GM12878 (cell line): ENCODE data around the gene PCK2. TPM values are rescaled to one million over a fixed set of nuclear protein-coding genes. Genes with fewer than 3 reads are reported as not detected.
A peak's percentile ranks its signal among the peaks of the same experiment; 100 is the strongest.

Experiments
- ATAC-seq: fragments of 200-7000 bp; cut with Tn5 transposase; 3 replicates; pipeline ENCODE4 v1.9.1; 2020; ENCODE audit warnings: mild to moderate bottlenecking, moderate library complexity
- BruUV-seq: library from RNA; stranded (reverse); fragments of 400-500 nt; replicated peaks from 2 replicates; lab custom pipeline; 2021; lab: Mats Ljungman, UMichigan
- CTCF ChIA-PET: fragments of 300-600 bp; sonication (Branson Sonifier 250); formaldehyde crosslinking; extraction: SDS; loops from one replicate; lab custom pipeline; 2021; ENCODE audit warnings: inconsistent platforms; lab: Yijun Ruan, JAX
- POLR2A ChIA-PET: fragments of 350-600 bp; formaldehyde crosslinking; extraction: SDS; loops from one replicate; lab custom pipeline; 2021; ENCODE audit warnings: inconsistent platforms; lab: Charles Lee
- RAD21 ChIA-PET: fragments of 300-600 bp; sonication (Branson Sonifier 250); formaldehyde crosslinking; loops from one replicate; lab custom pipeline; 2023; ENCODE audit warnings: antibody characterized with exemption; ENCODE audit not compliant: unreplicated experiment; lab: Charles Lee
- SMC1A ChIA-PET: fragments of 300-600 bp; sonication (Branson Sonifier 250); formaldehyde crosslinking; loops from one replicate; lab custom pipeline; 2023; ENCODE audit not compliant: unreplicated experiment, uncharacterized antibody; lab: Charles Lee
- DNase-seq: peaks from one replicate; pipeline ENCODE4 v3.0.0-alpha.2; 2011; ENCODE audit warnings: low read depth, low spot score
- FAIRE-seq: peaks from 3 replicates; lab custom pipeline; 2011; peaks lifted over from hg19 to GRCh38; lab: Jason Lieb, UNC
- H2AFZ ChIP-seq: 2 replicates; pipeline ENCODE4 v1.6.0; 2011; ENCODE audit warnings: low read depth, low read length, control low read depth; ENCODE audit not compliant: control insufficient read depth
- H3K27ac ChIP-seq: 2 replicates; pipeline ENCODE4 v1.5.1; 2011; ENCODE audit warnings: control low read depth; ENCODE audit not compliant: control insufficient read depth, insufficient read depth
- H3K27me3 ChIP-seq, 2 experiments: replicated peaks in 1 of 2; 2 replicates each; pipeline versions ENCODE4 v1.6.0 to v1.6.1; 2011; ENCODE audit warnings: low read length in 1 of 2; ENCODE audit not compliant: control insufficient read depth in 2 of 2, insufficient read depth in 2 of 2
- H3K36me3 ChIP-seq, 2 experiments: 2 replicates each; pipeline ENCODE4 v1.5.1; 2011; ENCODE audit warnings: low read length in 1 of 2; ENCODE audit not compliant: control insufficient read depth in 2 of 2, insufficient read depth in 2 of 2
- H3K4me1 ChIP-seq: 2 replicates; pipeline ENCODE4 v1.6.1; 2011; ENCODE audit warnings: mild to moderate bottlenecking, low read length, moderate library complexity, mixed read lengths; ENCODE audit not compliant: control insufficient read depth, insufficient read depth
- H3K4me2 ChIP-seq: 2 replicates; pipeline ENCODE4 v1.6.0; 2011; ENCODE audit warnings: control low read depth; ENCODE audit not compliant: control insufficient read depth, insufficient read depth
- H3K4me3 ChIP-seq: fragments of 200-600 bp; sonication (generic); 2 replicates; pipeline ENCODE4 v1.5.1; 2016
- H3K79me2 ChIP-seq: 2 replicates; pipeline ENCODE4 v1.6.0; 2011; ENCODE audit warnings: low read length; ENCODE audit not compliant: control insufficient read depth, insufficient read depth
- H3K9ac ChIP-seq: 2 replicates; pipeline ENCODE4 v1.8.0; 2011; ENCODE audit warnings: low read length, control low read depth, mixed read lengths; ENCODE audit not compliant: control insufficient read depth, insufficient read depth
- H3K9me3 ChIP-seq: replicated peaks from 3 replicates; pipeline ENCODE4 v1.5.1; 2011; ENCODE audit warnings: mild to moderate bottlenecking, low read length; ENCODE audit not compliant: control insufficient read depth, insufficient read depth
- H4K20me1 ChIP-seq: 2 replicates; pipeline ENCODE4 v1.6.0; 2011; ENCODE audit not compliant: control insufficient read depth, insufficient read depth
- KAT2A ChIP-seq: conservative IDR thresholded peaks from 2 replicates; pipeline ENCODE4 v1.6.1; 2011; ENCODE audit warnings: low read depth, low read length; ENCODE audit not compliant: control insufficient read depth
- KDM1A ChIP-seq: fragments of 200-600 bp; sonication (generic); IDR thresholded peaks from 2 replicates; pipeline ENCODE4 v1.6.1; 2016; ENCODE audit warnings: borderline replicate concordance
- RCOR1 ChIP-seq: conservative IDR thresholded peaks from 2 replicates; pipeline ENCODE4 v1.6.1; 2012; ENCODE audit warnings: low read depth, low read length, improper control_type of control experiment
- SIX5 ChIP-seq: IDR thresholded peaks from 2 replicates; pipeline ENCODE4 v1.6.1; 2011; ENCODE audit warnings: mild to moderate bottlenecking, low read depth, low read length, moderate library complexity; ENCODE audit not compliant: severe bottlenecking
- SMAD1 ChIP-seq: fragments of 450-650 bp; IDR thresholded peaks from 2 replicates; pipeline ENCODE4 v1.6.1; 2018; ENCODE audit warnings: mild to moderate bottlenecking, low read depth; ENCODE audit not compliant: partially characterized antibody
- SMAD5 ChIP-seq: IDR thresholded peaks from 2 replicates; pipeline ENCODE4 v1.6.1; 2016; ENCODE audit warnings: antibody characterized with exemption, low read depth
- SMARCA5 ChIP-seq: fragments of 450-650 bp; IDR thresholded peaks from 2 replicates; pipeline ENCODE4 v1.6.1; 2017; ENCODE audit warnings: mild to moderate bottlenecking
- SP1 ChIP-seq: IDR thresholded peaks from one replicate; pipeline ENCODE4 v1.6.1; 2011; ENCODE audit warnings: low read depth, low read length
- SREBF2 ChIP-seq: IDR thresholded peaks from 2 replicates; pipeline ENCODE4 v1.6.1; 2012; ENCODE audit warnings: mild to moderate bottlenecking, low read length
- SUZ12 ChIP-seq: fragments of 200-600 bp; sonication (generic); IDR thresholded peaks from one replicate; pipeline ENCODE4 v1.6.1; 2018; ENCODE audit warnings: antibody characterized with exemption, mild to moderate bottlenecking; ENCODE audit not compliant: unreplicated experiment
- TAF1 ChIP-seq: IDR thresholded peaks from 2 replicates; pipeline ENCODE4 v1.6.1; 2011; ENCODE audit warnings: mild to moderate bottlenecking, low read depth, low read length, borderline replicate concordance
- ZNF24 ChIP-seq: fragments of 450-650 bp; IDR thresholded peaks from 2 replicates; pipeline ENCODE4 v1.6.1; 2017; ENCODE audit warnings: antibody characterized with exemption, mild to moderate bottlenecking
- WGBS: methylation state at CpG from one replicate; pipeline ENCODE4 v1.1.6; 2016; ENCODE audit warnings: low lambda C conversion rate; ENCODE audit not compliant: insufficient replicate concordance, insufficient coverage; ENCODE audit errors: missing lambda C conversion rate; 5-methylcytosine and 5-hydroxymethylcytosine counted together
- in situ Hi-C: fragments of 300-500 bp; cut with MboI; formaldehyde crosslinking; loops from 9 replicates; pipeline ENCODE4 v1.14.3; 2018; ENCODE audit warnings: mixed read lengths
- intact Hi-C: fragments of 100-400 bp; cut with micrococcal nuclease; formaldehyde crosslinking; loops from one replicate; pipeline ENCODE4 v1.14.2; 2022; ENCODE audit not compliant: unreplicated experiment
- polyA plus RNA-seq, 11 experiments: library from polyadenylated mRNA; depleted of rRNA in 4 of 11; unstranded in 6 of 11; stranded (reverse) in 5 of 11; fragments of >200 nt; fragmentation: Nextera tagmentation in 4 of 11; fragmentation: Illumina TruSeq in 1 of 11; extraction: Ambion mirVana in 4 of 11; extraction: Trizol in 1 of 11; gene quantifications; 1 replicate in 1 of 11; 2 replicates in 10 of 11; pipeline versions ENCODE4 v1.2.1 to v1.2.3, GENCODE V29; 2011 to 2016; ENCODE audit warnings: inconsistent platforms in 2 of 11, missing spikeins in 2 of 11, low read depth in 1 of 11
- total RNA-seq, 4 experiments: library from RNA; depleted of rRNA in 3 of 4; stranded (reverse); fragments of >200 nt in 3 of 4; fragmentation: Illumina TruSeq in 1 of 4; extraction: Trizol in 1 of 4; gene quantifications; 2 replicates each; pipeline versions ENCODE4 v1.2.1 to v1.2.3, GENCODE V29; 2013 to 2021
- TF ChIP-seq, protein P1 (sequence below): fragments of 450-650 bp; formaldehyde crosslinking; IDR thresholded peaks from 2 replicates; pipeline ENCODE4 v1.4.0; 2020; ENCODE audit warnings: mild to moderate bottlenecking, moderate library complexity
- TF ChIP-seq, protein P2 (sequence below): fragments of 450-650 bp; IDR thresholded peaks from 2 replicates; pipeline ENCODE4 v1.6.1; 2016; ENCODE audit warnings: mild to moderate bottlenecking
- TF ChIP-seq, protein P3 (sequence below): IDR thresholded peaks from 2 replicates; pipeline ENCODE4 v1.6.1; 2012; ENCODE audit warnings: low read depth, low read length, improper control_type of control experiment

Gene PCK2
- total and polyA plus RNA-seq, 10 of the 15 experiments (the other 5 are each of a cell fraction or from before 2014, with no cell fraction given), result 6.6 to 110 (median 44.6) TPM

DNA sequence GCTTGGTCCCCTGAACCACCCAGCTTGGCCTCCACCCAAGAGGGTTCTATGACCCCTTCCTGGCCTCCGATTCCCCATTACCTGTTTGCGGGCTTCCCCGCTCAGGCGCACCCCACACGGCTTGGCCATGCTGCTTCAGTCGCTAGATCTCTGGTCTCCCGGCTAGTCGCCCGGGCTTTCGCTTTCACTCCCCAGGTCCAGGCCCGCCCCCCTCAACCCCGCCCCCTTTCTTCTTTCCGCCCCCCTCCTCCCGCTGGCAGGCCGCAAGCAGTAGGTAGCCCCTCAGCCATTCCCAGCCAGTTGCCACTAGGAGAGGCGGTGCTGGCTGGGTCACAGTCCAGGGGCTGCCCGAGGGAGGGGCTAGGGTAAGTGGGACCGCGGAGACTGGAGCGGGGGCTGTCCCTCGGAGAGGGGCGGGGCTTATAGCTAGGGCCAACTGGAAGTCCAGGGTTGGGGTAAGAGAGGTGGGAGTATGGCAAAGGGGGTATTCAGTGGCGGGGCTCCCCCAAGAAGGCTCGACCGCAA, 52.4 kb downstream of the PCK2 start, which contains the start of gene PSME2 (continued):
- TF ChIP-seq, protein P1, sequence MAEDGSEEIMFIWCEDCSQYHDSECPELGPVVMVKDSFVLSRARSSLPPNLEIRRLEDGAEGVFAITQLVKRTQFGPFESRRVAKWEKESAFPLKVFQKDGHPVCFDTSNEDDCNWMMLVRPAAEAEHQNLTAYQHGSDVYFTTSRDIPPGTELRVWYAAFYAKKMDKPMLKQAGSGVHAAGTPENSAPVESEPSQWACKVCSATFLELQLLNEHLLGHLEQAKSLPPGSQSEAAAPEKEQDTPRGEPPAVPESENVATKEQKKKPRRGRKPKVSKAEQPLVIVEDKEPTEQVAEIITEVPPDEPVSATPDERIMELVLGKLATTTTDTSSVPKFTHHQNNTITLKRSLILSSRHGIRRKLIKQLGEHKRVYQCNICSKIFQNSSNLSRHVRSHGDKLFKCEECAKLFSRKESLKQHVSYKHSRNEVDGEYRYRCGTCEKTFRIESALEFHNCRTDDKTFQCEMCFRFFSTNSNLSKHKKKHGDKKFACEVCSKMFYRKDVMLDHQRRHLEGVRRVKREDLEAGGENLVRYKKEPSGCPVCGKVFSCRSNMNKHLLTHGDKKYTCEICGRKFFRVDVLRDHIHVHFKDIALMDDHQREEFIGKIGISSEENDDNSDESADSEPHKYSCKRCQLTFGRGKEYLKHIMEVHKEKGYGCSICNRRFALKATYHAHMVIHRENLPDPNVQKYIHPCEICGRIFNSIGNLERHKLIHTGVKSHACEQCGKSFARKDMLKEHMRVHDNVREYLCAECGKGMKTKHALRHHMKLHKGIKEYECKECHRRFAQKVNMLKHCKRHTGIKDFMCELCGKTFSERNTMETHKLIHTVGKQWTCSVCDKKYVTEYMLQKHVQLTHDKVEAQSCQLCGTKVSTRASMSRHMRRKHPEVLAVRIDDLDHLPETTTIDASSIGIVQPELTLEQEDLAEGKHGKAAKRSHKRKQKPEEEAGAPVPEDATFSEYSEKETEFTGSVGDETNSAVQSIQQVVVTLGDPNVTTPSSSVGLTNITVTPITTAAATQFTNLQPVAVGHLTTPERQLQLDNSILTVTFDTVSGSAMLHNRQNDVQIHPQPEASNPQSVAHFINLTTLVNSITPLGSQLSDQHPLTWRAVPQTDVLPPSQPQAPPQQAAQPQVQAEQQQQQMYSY (CRISPR knock-in tag), result no peak
- peak; percentile 21; the same call in 1 of the 2 replicates for TF ChIP-seq SMAD5
- TF ChIP-seq SMARCA5, result peak; percentile 73; the same call in 1 of the 2 replicates
- peak; percentile 42 for TF ChIP-seq SP1

DNA sequence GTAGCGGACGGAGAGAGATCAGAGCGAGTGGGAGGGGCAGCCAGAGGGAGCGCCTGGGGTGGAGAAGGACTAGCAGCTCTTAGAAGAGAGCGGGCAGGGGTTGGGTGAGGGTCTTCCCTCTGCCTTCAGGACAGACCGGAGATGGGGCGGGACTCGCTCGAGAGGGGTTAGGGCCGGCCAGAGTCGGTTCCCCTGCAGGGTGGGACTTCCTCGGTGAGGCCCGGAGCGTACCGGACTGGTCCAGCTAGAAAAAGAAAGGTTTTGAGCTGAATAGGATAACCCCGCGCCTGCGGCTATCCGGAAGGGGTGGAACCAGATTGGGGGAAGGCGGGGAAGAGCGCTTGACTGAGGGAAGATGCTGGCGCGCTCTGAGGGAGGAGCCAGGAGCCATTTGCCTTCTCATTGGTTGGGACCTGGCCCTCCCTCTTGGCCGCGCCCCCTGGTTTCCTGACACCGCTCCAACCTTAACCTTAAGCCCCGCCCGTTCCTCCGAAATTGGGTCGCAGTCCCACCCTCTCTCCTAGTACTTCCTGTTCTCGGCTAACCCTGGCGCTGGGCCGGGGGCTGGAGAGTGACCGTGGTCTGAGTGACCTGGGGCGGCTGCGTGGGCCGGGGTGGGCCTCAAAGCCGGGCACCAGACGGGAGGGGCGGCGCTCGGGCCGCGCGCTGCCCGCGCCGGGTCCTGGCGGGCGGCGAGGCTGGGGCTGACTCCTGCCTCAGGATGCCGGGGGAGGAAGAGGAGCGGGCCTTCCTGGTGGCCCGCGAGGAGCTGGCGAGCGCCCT, 53.1 kb downstream of the PCK2 start, which contains the start of gene RNF31:
RNF31 (plus strand) TSS at position 521 of the 783 bp plus-strand sequence; CDS start at position 722, 201 bp downstream.
- intact Hi-C loops, result loop anchor here (1.0 to 5.0 kb wide), 2 partner anchors 14 to 150 kb away; partner anchors contain the start of genes DHRS1, IRF9 and NOP9
- peaks cover 11% of the 10 kb centered on the region for H3K4me1 ChIP-seq
- WGBS, result 2% methylated on average over 57 of the region's 57 CpGs
- POLR2A ChIA-PET, result interaction anchor here (0.6 to 5.8 kb wide), 25 partner anchors 9 to 827 kb away, joined by 3 to 99 read pairs (median 7); partner anchors contain the start of genes CHMP4A, CIDEB, DCAF11 and IPO4
- no peaks in the 10 kb centered on the region; the same call in 2 of the 3 replicates for H3K9me3 ChIP-seq
- DNase-seq, result peak; percentile 92
- H3K4me3 ChIP-seq, result peak within 1 kb of the TSS; percentile 82
- CTCF ChIA-PET, result interaction anchor here (0.6 to 8.2 kb wide), 15 partner anchors 11 to 285 kb away, joined by 3 to 63 read pairs (median 6); partner anchors contain the start of genes CHMP4A, DCAF11, IRF9 and NRL
- peak within 1 kb of the TSS; percentile 94 for H3K27ac ChIP-seq
- in situ Hi-C loops, result no loop called here
- H2AFZ ChIP-seq, result peak within 1 kb of the TSS; percentile 66
- RAD21 ChIA-PET, result interaction anchor here (0.6 to 3.9 kb wide), 19 partner anchors 10 to 162 kb away, joined by 3 to 37 read pairs (median 6); partner anchors contain the start of genes CHMP4A, CIDEB, DCAF11 and IPO4
- SMC1A ChIA-PET, result interaction anchor here (0.6 to 4.8 kb wide), 11 partner anchors 11 to 1178 kb away, joined by 3 to 54 read pairs (median 8); partner anchors contain the start of genes DCAF11, IPO4, IRF9 and NRL
- peaks cover 61% of the 10 kb centered on the region for H3K79me2 ChIP-seq
- H3K4me2 ChIP-seq, result peak within 1 kb of the TSS; percentile 88
- peaks cover 18 to 41% of the 10 kb centered on the region in 2 experiments for H3K36me3 ChIP-seq
- H3K27me3 ChIP-seq, result no peaks in the 10 kb centered on the region
- H3K9ac ChIP-seq, result peak within 1 kb of the TSS; percentile 88
- peak; percentile 93 for ATAC-seq
- BruUV-seq, result no TSS peak
- peak; percentile 96 for FAIRE-seq
- H4K20me1 ChIP-seq, result no peaks in the 10 kb centered on the region
- peak; percentile 53; the same call in 1 of the 2 replicates for TF ChIP-seq ZNF24
- peak; percentile 54 for TF ChIP-seq SMAD1
- TF ChIP-seq SIX5, result no peak
- TF ChIP-seq SUZ12, result no peak
- TF ChIP-seq, protein P2, sequence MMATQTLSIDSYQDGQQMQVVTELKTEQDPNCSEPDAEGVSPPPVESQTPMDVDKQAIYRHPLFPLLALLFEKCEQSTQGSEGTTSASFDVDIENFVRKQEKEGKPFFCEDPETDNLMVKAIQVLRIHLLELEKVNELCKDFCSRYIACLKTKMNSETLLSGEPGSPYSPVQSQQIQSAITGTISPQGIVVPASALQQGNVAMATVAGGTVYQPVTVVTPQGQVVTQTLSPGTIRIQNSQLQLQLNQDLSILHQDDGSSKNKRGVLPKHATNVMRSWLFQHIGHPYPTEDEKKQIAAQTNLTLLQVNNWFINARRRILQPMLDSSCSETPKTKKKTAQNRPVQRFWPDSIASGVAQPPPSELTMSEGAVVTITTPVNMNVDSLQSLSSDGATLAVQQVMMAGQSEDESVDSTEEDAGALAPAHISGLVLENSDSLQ, result peak; percentile 73
- TF ChIP-seq KDM1A, result no peak
- TF ChIP-seq, protein P3, sequence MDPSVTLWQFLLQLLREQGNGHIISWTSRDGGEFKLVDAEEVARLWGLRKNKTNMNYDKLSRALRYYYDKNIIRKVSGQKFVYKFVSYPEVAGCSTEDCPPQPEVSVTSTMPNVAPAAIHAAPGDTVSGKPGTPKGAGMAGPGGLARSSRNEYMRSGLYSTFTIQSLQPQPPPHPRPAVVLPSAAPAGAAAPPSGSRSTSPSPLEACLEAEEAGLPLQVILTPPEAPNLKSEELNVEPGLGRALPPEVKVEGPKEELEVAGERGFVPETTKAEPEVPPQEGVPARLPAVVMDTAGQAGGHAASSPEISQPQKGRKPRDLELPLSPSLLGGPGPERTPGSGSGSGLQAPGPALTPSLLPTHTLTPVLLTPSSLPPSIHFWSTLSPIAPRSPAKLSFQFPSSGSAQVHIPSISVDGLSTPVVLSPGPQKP, result 0 out of 2 replicates have a peak, but pooled peaks have one; percentile 39
- no peak for TF ChIP-seq KAT2A
- no peak for TF ChIP-seq SREBF2
- peak; percentile 35; the same call in 1 of the 2 replicates for TF ChIP-seq TAF1
- no peak for TF ChIP-seq RCOR1
